GM19023 (cell line): Measurements from ENCODE around the gene ITGAD.
"Not testable (repeated sequence)": the region's sequence is repeated elsewhere in the genome, so short reads cannot be mapped to it uniquely, and the experiment has no call there.

Experiments
- ATAC-seq: cut with Tn5 transposase; IDR thresholded peaks from one replicate; pipeline ENCODE4 v1.9.1; 2021; ENCODE audit warnings: mild to moderate bottlenecking, moderate library complexity; ENCODE audit not compliant: unreplicated experiment

Gene ITGAD

DNA sequence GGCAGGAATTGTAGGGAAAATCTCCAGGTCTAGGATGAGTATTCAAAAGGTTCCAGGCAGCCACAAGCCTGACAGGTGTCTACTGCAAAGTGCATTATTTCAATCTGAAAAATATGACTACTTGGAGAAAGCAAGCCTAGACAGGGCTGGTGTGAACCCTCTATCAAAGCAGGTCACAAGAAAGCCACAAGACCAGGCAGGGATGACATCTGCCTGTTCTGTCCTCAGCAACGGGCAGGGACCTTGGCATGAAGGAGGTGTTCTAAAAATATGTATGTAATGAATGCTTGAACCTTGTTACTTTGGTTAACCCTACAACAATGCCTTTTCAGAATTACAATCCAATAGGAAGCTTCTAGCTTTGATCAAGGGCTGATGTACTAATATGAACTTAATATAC is 36.2 kb downstream of the ITGAD start:
- ATAC-seq = no peak

DNA sequence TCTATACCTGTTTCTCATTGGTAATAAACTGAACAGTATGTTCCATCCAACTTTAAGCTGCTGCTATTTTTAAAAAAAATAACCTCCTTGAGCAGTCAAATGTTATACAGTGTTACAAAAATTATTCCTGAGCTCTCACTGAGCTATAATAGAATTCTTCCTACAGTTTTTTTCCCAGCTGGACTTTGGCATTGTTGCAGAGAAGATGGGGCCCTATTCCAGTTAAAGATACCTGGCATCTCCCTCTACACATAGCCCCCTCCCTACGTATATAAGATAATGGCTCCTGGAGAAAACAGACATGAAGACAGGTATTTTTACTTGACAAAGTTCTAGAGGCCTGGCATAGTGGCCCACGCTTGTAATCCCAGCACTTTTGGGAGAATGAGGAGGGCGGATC is 36.7 kb downstream of the ITGAD start:
- ATAC-seq = no peak

GRCh38 chr16:31430380-31431052 is 37.4 kb downstream of the ITGAD start:
- ATAC-seq = no peak

GRCh38 chr16:31435341-31436220 is 42.4 kb downstream of the ITGAD start:
- no peak for ATAC-seq

DNA sequence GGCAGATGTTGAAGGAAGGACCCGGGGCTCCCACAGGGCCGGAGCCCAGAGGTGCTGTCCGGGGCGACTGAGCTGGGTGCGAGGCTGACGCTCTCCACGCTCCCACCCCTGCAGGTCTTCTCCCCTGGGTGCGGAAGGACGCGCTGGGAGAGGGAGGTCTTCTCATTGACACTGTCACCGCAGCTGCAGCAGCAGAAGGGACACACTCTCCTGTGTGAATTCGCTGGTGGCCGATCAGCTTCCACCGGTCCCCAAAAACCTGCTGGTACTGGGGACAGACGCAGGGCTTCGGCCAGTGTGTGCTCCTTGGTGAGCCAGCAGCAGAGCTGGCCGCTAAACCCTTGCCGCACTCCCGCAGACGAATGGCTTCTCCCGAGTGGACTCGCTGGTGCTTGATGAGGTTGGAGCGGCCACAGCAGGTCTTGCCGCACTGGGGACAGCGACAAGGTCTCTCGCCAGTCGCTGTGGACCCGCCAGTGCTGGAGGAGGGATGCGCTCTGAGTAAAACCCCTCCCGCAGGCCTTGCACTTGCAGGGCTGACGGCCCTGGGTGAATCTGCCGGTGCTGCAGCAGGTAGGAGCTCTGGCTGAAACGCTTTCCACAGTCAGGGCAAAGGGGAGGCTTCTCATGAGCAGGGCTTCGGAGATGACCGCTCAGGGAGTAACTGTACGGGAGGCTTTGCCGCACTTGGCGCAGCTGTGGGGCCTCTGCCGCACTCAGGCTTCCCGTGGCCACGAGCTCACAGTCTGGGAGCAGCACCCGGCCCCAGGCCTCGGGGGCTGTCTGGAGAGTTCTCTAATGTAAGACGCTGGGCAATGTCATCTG is 43.3 kb downstream of the ITGAD start:
- ATAC-seq = no peak

DNA sequence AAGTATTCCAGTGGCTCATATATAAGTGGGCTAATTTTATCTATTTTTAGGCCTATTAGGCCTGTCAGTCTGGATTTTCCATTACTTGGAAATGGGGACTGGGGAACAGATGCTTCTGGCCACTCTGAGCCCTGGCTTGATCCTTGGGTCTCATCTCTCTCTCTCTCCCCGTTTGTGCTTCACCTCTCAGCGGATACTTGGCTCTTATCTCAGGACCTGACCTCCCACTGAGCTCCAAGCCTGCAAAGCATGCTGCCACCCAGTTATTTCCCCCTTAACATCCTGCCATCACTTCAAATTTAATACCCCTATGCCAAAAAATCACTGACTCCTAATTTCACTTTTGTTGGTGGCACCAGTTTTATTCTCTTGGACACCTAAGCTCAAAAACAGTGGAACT is 45.3 kb downstream of the ITGAD start:
- ATAC-seq = no peak

GRCh38 chr16:31439023-31439422 is 45.9 kb downstream of the ITGAD start:
- not testable (repeated sequence) for ATAC-seq

GRCh38 chr16:31439519-31439918 is 46.4 kb downstream of the ITGAD start:
- no peak for ATAC-seq

DNA sequence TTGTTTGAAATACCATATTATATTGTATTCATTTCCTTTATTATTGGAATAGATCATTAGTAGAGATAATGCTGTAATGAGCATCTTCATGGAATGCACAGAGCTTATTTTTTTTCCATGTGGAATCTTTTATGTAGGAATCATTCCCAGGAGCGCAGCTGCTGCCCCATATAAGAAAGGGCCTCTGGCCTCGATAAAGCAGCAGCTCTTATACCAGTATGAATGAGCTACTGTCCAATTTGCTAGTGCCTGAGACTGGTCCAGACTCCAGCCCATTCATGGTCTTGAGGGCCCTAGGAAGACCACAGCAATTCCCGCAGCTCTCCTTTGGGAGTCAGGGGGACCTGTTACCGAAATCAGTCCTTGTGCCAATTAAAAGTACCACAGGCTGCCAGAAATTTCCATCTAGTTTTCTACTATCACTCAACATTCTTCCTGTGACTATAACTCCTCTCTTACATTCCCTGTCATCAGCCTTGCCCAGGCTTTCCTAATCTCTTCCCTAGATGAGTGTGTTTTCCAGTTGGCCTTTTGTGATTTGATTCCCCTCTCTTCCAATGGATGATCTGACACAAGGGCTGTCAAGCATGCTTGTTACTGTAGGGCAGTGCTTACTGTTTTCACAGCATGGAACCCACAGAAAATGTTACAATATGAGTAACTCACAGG is 47.5 kb downstream of the ITGAD start:
- ATAC-seq = no peak

GRCh38 chr16:31441956-31442355 is 48.8 kb downstream of the ITGAD start:
- no peak for ATAC-seq

- not testable (repeated sequence) for ATAC-seq
These were observed 52.8 kb downstream of the ITGAD start for GRCh38 chr16:31445931-31446330.

DNA sequence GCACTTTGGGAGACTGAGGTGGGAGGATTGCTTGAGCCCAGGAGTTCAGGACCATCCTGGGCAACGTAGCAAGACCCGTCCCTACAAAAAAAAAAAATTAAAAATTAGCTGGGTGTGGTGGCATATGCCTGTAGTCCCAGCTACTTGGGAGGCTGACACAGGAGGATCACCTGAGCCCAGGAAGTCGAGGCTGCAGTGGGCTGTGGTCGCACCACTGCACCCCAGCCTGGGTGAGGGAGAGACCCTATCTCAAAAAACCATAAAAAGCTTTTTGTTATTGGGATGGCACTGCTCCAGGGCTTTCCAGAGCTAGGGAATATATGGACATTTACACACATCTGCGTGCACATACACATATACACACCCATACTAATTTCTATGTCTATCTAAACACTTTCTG is 58.1 kb downstream of the ITGAD start:
- ATAC-seq = no peak

DNA sequence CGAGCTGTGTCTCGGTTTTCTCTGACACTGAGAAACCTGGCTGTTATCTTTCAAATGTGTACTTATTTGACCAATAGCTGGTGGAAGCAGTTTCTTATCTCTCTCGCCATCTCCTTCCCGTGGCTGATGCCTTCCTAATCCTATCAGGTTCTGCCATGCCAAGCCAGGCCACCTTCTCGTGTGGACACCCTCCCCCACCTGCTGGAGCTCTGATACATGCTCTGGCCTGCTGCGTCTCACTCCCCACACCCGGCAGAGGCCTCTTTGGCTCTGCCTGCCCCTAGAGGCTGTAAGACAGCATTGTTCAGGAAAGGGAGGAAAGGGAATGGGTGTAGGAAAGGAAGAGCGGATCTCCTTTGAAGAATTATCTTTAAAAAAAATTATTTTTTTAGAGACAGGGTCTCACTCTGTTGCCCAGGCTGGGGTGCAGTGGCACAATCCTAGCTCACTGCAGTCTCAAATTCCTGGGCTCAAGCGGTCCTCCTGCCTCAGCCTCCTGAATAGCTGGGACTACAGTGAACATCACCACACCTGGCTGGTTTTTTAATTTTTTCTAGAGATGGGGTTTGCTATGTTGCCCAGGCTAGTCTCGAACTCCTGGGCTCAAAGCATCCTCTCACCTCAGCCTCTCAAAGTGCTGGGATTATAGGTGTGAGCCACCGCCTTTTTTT is 58.7 kb downstream of the ITGAD start:
- ATAC-seq = no peak

DNA sequence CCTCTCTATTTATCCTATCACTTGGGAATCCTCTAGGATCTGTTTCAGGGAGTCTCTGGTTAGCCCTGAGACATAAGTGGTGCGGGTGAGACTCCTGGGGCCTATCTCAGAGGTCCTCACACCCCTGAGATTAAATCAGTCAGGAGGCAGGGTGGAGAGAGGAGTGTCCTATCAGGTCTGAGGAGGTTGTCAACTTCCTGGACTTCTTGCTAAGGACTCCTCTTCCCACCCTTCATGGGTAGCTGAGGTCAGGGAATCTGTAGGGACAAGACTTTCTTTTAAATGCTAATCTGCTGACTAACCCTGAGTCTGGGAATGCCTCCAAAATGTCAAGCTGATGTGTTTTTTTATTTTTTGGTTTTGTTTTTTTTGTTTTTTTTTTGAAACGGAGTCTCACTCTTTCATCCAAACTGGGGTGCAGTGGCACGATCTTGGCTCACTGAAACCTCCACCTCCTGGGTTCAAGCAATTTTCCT is 59.5 kb downstream of the ITGAD start:
- ATAC-seq = no peak

- ATAC-seq = no peak
These were observed 60.4 kb downstream of the ITGAD start for GRCh38 chr16:31453255-31454204.

DNA sequence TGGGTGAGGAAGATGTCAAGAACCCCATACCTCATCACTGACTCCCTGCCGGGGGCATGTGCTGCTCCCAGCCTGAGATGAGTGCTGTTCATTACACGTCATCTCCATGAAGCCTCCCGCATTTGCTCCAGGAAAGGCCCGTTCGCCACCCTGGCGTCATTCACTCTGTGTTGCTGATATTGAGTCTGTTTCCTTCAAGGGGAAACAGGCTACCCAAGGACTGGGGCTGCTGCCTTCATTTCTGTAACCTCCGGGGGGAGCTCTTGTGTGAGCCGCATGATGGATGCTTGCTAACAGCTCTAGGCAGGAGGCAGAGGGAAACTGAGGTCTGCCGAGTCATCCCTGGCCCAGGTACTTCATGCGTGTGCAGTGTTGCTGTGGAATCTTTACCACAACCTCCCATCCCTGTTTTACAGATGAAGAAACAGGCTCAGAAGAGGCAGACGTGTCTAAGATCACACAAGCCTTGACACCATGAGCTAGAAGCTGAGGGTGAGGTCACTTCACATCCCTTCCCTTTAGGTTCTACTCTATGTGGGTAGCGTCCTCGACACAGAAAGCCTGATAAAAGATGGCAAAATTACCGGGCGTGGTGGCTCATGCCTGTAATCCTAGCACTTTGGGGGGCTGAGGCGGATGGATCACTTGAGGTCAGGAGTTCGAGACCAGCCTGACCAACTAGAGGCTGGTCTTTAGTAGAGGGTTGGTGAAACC is 62.6 kb downstream of the ITGAD start:
- ATAC-seq = no peak

DNA sequence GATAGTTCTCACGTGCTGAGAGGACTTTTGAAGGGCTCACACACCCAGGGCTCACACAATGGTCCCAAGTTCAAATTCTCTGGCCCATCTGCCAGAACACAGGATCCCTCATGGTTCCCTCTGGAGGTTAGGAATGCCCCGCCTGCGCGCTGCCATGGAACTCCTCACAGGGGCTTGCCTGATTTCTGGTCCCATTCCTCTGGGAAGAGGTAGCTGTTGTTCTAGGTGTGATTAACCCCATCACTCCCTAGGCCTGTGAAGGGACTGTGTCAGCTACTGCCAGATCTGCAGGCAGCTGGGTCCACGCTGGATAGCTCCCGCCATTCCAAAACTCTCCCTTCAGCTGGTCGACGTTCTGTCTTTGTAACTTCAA is 63.8 kb downstream of the ITGAD start:
- ATAC-seq = no peak

DNA sequence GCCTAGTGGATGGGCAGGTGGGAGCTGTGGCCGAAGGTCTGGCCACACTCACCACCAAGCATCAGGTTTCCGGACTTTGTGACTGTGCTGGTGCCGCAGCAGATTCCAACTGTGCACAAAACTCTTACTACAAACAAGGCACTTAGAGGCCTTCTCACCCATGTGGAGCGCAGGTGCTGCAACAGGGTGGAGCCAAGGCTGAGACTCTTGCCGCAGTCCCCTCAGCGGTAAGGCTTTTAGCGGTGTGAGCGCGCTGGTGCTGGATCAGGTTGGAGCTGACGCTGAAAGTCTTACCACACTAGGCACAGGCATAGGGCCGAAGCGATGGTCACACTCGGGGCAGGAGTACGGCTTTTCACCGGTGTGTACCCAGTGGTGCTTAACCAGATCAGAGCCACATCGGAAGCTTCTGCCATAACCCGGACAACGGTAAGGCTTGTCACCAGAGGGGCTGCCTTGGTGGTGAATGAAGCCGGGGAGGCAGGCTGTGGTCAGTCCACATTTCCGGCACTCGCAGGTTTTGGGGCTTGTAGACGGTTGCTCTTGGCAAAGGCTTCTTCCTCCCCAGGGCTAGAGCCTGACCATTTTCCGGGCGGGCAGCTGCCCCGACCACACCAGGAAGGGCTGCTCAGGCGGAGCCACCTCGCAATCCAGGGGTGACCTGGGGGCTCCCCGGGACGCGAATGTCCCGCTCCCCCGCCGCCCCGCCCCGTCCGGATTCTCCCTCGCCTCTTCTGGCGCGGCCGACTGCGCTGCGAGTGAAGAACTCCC is 65.1 kb downstream of the ITGAD start:
- ATAC-seq = peak; percentile 3
